ENCODE results near the gene SOCS6. TPM values are rescaled to one million over a fixed set of nuclear protein-coding genes. Genes with fewer than 3 reads are reported as not detected.

The SOCS6 gene
- total RNA-seq, 4 donors from 2014 or later, result 14.1 to 22.3 (median 19.4) TPM

DNA sequence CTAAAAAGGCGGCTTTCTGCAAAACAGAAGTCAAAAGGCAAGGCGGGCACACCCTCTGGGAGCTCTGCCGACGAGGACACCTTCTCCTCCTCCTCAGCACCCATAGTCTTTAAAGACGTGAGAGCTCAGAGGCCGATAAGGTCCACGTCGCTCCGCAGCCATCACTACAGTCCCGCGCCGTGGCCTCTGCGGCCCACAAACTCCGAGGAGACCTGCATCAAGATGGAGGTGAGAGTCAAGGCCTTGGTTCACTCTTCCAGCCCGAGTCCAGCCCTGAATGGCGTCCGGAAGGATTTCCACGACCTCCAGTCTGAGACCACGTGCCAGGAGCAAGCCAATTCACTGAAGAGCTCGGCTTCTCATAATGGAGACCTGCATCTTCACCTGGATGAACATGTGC is 36.1 kb downstream of the SOCS6 start:
- TF ChIP-seq, protein P1, sequence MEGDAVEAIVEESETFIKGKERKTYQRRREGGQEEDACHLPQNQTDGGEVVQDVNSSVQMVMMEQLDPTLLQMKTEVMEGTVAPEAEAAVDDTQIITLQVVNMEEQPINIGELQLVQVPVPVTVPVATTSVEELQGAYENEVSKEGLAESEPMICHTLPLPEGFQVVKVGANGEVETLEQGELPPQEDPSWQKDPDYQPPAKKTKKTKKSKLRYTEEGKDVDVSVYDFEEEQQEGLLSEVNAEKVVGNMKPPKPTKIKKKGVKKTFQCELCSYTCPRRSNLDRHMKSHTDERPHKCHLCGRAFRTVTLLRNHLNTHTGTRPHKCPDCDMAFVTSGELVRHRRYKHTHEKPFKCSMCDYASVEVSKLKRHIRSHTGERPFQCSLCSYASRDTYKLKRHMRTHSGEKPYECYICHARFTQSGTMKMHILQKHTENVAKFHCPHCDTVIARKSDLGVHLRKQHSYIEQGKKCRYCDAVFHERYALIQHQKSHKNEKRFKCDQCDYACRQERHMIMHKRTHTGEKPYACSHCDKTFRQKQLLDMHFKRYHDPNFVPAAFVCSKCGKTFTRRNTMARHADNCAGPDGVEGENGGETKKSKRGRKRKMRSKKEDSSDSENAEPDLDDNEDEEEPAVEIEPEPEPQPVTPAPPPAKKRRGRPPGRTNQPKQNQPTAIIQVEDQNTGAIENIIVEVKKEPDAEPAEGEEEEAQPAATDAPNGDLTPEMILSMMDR (IDR thresholded peaks at IDR 0.05), result no peak
- TF ChIP-seq EP300 (IDR thresholded peaks at IDR 0.05) (no peak), POLR2A (IDR thresholded peaks at IDR 0.05; ENCODE audit: low read depth) (no peak), POLR2AphosphoS5 (IDR thresholded peaks at IDR 0.05) (no peak)
- 97% methylated on average over 20 of the region's 20 CpGs for WGBS
- intact Hi-C loops (cut with DNase I), result no loop called here
- peaks cover 6 to 22% (median 17%) of the 10 kb centered on the region in 4 donors for H3K36me3 ChIP-seq
- no peaks in the 10 kb centered on the region for H3K9me3 ChIP-seq
- H3K4me1 ChIP-seq, result peaks cover 5 to 9% (median 8%) of the 10 kb centered on the region in 4 donors
- no peak overlapping the region for H3K4me3 ChIP-seq
- no peak overlapping the region for H3K27ac ChIP-seq (replicated peaks in 1 of 4)
- DNase-seq (ENCODE audit: extremely low spot score), result no peak
- no peaks in the 10 kb centered on the region for H3K27me3 ChIP-seq

DNA sequence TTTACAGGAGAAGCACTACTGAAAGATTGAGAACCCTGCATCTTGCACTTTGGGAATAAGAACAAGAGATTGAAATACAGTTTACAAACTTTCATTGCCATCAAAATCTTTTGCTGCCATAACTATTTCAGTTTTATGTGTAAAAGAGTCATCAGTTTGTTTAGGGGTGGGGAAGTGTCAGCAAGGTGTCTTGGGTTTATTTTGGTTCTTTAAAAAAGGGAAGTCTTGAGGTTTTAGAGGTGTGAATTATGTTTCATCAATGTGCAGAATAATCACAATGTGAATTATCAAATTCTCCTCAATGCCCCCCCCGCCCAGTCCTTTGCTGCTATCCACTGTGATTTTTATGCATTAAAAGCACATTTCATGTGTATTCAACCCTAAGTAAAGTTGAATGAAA is 37.4 kb downstream of the SOCS6 start:
- no peak for DNase-seq (ENCODE audit: extremely low spot score)
- H3K27me3 ChIP-seq, result no peaks in the 10 kb centered on the region
- peaks cover 5 to 9% (median 8%) of the 10 kb centered on the region in 4 donors for H3K4me1 ChIP-seq
- intact Hi-C loops (cut with DNase I), result no loop called here
- no peak overlapping the region for H3K27ac ChIP-seq (replicated peaks in 1 of 4)
- H3K9me3 ChIP-seq, result no peaks in the 10 kb centered on the region
- H3K4me3 ChIP-seq, result no peak overlapping the region
- peaks cover 6 to 22% (median 17%) of the 10 kb centered on the region in 4 donors for H3K36me3 ChIP-seq
- WGBS, result 97% methylated on average over 1 of the region's 1 CpG
- TF ChIP-seq POLR2AphosphoS5 (IDR thresholded peaks at IDR 0.05) (no peak), EP300 (IDR thresholded peaks at IDR 0.05) (no peak), POLR2A (IDR thresholded peaks at IDR 0.05; ENCODE audit: low read depth) (no peak)
- TF ChIP-seq, protein P1 (IDR thresholded peaks at IDR 0.05), result no peak

DNA sequence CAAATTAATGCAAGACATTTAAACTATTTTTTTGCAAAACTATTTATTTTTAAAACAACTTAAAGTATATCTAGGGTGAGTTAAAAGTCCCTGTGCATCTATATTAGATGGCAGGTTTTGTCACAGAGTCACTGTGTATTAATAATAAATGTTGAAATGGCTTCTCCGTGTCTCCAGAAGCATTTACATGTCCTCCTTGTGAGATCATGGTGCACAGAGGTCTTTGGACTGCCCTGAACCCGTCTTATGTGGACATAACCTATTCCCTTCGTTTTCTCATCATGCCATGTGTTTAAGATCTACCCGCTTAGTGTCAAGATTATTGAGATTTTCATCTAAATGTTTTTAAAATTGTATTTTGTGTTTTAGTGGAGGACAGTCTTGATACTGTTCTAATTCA is 39.3 kb downstream of the SOCS6 start:
- H3K4me1 ChIP-seq, result peaks cover 5 to 9% (median 9%) of the 10 kb centered on the region in 4 donors
- DNase-seq (ENCODE audit: extremely low spot score), result no peak
- H3K9me3 ChIP-seq, result no peaks in the 10 kb centered on the region
- WGBS, result 95% methylated on average over 4 of the region's 4 CpGs
- no peak overlapping the region for H3K27ac ChIP-seq (replicated peaks in 1 of 4)
- intact Hi-C loops (cut with DNase I), result no loop called here
- TF ChIP-seq, protein P1 (IDR thresholded peaks at IDR 0.05), result no peak
- TF ChIP-seq POLR2A (IDR thresholded peaks at IDR 0.05; ENCODE audit: low read depth) (no peak), EP300 (IDR thresholded peaks at IDR 0.05) (no peak), POLR2AphosphoS5 (IDR thresholded peaks at IDR 0.05) (no peak)
- H3K36me3 ChIP-seq, result peaks cover 6 to 22% (median 17%) of the 10 kb centered on the region in 4 donors
- no peaks in the 10 kb centered on the region for H3K27me3 ChIP-seq
- H3K4me3 ChIP-seq, result no peak overlapping the region

DNA sequence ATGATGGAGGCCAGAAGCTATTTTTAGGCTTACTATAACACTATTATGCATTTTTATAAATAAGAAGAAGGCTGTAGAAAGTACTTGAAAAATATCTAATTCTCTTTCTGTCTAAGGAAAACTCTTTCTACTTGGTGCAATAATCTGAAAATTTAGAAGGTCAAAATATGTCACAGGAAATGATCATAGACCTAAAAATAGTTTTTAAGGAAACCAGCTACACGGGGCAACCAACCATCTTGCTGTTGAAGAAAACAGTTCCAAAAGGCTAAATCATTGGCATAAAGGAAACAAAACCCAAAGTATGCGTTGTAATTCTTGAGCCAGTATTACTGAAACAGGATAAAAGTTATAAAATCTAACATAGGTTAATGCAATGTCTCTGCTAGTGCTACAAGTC is 40.2 kb downstream of the SOCS6 start:
- Histone ChIP-seq H3K27ac (replicated peaks in 1 of 4) (no peak overlapping the region), H3K27me3 (no peaks in the 10 kb centered on the region), H3K36me3 (peaks cover 6 to 22% (median 17%) of the 10 kb centered on the region in 4 donors), H3K4me3 (no peak overlapping the region), H3K9me3 (no peaks in the 10 kb centered on the region), H3K4me1 (peaks cover 2 to 11% (median 6%) of the 10 kb centered on the region in 4 donors)
- TF ChIP-seq EP300 (IDR thresholded peaks at IDR 0.05) (no peak), POLR2A (IDR thresholded peaks at IDR 0.05; ENCODE audit: low read depth) (no peak), POLR2AphosphoS5 (IDR thresholded peaks at IDR 0.05) (no peak)
- TF ChIP-seq, protein P1 (IDR thresholded peaks at IDR 0.05), result no peak
- no peak for DNase-seq (ENCODE audit: extremely low spot score)
- WGBS, result 50% methylated on average over 2 of the region's 2 CpGs
- intact Hi-C loops (cut with DNase I), result no loop called here

DNA sequence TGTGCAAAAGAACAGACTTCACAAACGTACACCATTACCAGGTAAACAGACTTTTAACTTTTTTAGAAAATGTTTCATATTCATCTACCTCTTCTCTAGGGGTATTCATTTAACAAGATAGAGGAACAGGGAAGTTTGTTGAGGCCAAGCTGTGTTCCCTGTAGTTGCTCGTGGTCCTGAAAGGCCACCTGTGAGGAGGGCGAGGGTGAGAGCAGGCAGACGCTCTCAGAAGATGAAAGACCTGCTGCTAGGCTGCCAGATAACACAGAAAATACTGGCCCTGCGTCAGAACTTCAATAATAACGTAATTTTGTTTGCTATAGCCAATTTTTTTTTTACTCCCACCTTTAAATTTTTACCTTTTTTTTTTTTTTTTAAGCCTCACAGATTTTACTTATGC is 42.0 kb downstream of the SOCS6 start:
- WGBS, result 69% methylated on average over 6 of the region's 6 CpGs
- TF ChIP-seq POLR2A (IDR thresholded peaks at IDR 0.05; ENCODE audit: low read depth) (no peak), EP300 (IDR thresholded peaks at IDR 0.05) (no peak), POLR2AphosphoS5 (IDR thresholded peaks at IDR 0.05) (no peak)
- TF ChIP-seq, protein P1 (IDR thresholded peaks at IDR 0.05), result no peak
- H3K4me1 ChIP-seq, result peaks cover 0 to 11% (median 6%) of the 10 kb centered on the region in 4 donors
- no peak overlapping the region for H3K27ac ChIP-seq (replicated peaks in 1 of 4)
- DNase-seq (ENCODE audit: extremely low spot score), result no peak
- peaks cover 0 to 4% (median 0%) of the 10 kb centered on the region in 4 donors for H3K9me3 ChIP-seq
- H3K36me3 ChIP-seq, result peaks cover 0 to 8% (median 4%) of the 10 kb centered on the region in 4 donors
- intact Hi-C loops (cut with DNase I), result no loop called here
- no peak overlapping the region for H3K4me3 ChIP-seq
- H3K27me3 ChIP-seq, result no peaks in the 10 kb centered on the region
